H7 (cell line): ENCODE data around the gene EYA4. TPM values are rescaled to one million over a fixed set of nuclear protein-coding genes. Genes with fewer than 3 reads are reported as not detected.

Experiments
- DNase-seq: peaks from one replicate; pipeline ENCODE4 v3.0.0; 2012
- H3K27me3 ChIP-seq: 2 replicates; pipeline ENCODE4 v1.6.0; 2011; ENCODE audit warnings: mild to moderate bottlenecking, low read length; ENCODE audit not compliant: control insufficient read depth, insufficient read depth
- H3K36me3 ChIP-seq: replicated peaks from 2 replicates; pipeline ENCODE4 v1.5.1; 2011; ENCODE audit warnings: low read length; ENCODE audit not compliant: control insufficient read depth, insufficient read depth
- H3K4me3 ChIP-seq: 2 replicates; pipeline ENCODE4 v1.5.1; 2011; ENCODE audit warnings: low read depth, mild to moderate bottlenecking, control low read depth, low read length, moderate library complexity; ENCODE audit not compliant: insufficient read depth
- total RNA-seq: library from RNA; depleted of rRNA; stranded (reverse); fragments of >200 nt; shearing (Covaris generic); gene quantifications from 2 replicates; pipeline ENCODE4 v1.2.3, GENCODE V29; 2014

The EYA4 gene
- total RNA-seq, 1 experiment from 2014 or later = 0.10 TPM

GRCh38 chr6:133227344-133227743 is 13.8 kb upstream of the EYA4 start:
- no peak for DNase-seq
- Histone ChIP-seq H3K36me3 (no peaks in the 10 kb centered on the region), H3K4me3 (no peak overlapping the region)

GRCh38 chr6:133230052-133230451 is 11.1 kb upstream of the EYA4 start:
- DNase-seq = no peak
- Histone ChIP-seq H3K4me3 (no peak overlapping the region), H3K36me3 (no peaks in the 10 kb centered on the region), H3K27me3 (no peaks in the 10 kb centered on the region)

More at GRCh38 chr6:133227344-133227743, 13.8 kb upstream of the EYA4 start:
- no peaks in the 10 kb centered on the region for H3K27me3 ChIP-seq

- peaks cover 7% of the 10 kb centered on the region for H3K27me3 ChIP-seq
- no peak overlapping the region for H3K4me3 ChIP-seq
- DNase-seq = no peak
- no peaks in the 10 kb centered on the region for H3K36me3 ChIP-seq
These were observed 5.9 kb upstream of the EYA4 start for GRCh38 chr6:133235221-133235620.

GRCh38 chr6:133236932-133237331 is 4.2 kb upstream of the EYA4 start:
- peaks cover 22% of the 10 kb centered on the region for H3K27me3 ChIP-seq
- no peak for DNase-seq
- no peaks in the 10 kb centered on the region for H3K36me3 ChIP-seq
- no peak overlapping the region for H3K4me3 ChIP-seq

GRCh38 chr6:133240511-133241085 is 559 bp upstream of the EYA4 start:
- H3K4me3 ChIP-seq = peak overlapping the region; percentile 59
- peak; percentile 71 for DNase-seq
- H3K36me3 ChIP-seq = no peaks in the 10 kb centered on the region
- H3K27me3 ChIP-seq = peaks cover 58% of the 10 kb centered on the region

- peaks cover 60% of the 10 kb centered on the region for H3K27me3 ChIP-seq
- DNase-seq = peak; percentile 51
- H3K36me3 ChIP-seq = no peaks in the 10 kb centered on the region
- peak overlapping the region; percentile 59 for H3K4me3 ChIP-seq
These were observed 912 bp downstream of the EYA4 start for GRCh38 chr6:133241901-133242636.

- no peaks in the 10 kb centered on the region for H3K36me3 ChIP-seq
- DNase-seq = peak; percentile 26
- H3K27me3 ChIP-seq = peaks cover 60% of the 10 kb centered on the region
- peak overlapping the region; percentile 59 for H3K4me3 ChIP-seq
These were observed 1.8 kb downstream of the EYA4 start for GRCh38 chr6:133242637-133243585.

GRCh38 chr6:133243723-133244305 is 2.7 kb downstream of the EYA4 start:
- Histone ChIP-seq H3K27me3 (peaks cover 60% of the 10 kb centered on the region), H3K4me3 (no peak overlapping the region), H3K36me3 (no peaks in the 10 kb centered on the region)
- no peak for DNase-seq

- Histone ChIP-seq H3K27me3 (peaks cover 59% of the 10 kb centered on the region), H3K4me3 (no peak overlapping the region), H3K36me3 (no peaks in the 10 kb centered on the region)
- DNase-seq = no peak
These were observed 3.4 kb downstream of the EYA4 start for GRCh38 chr6:133244519-133244918.

GRCh38 chr6:133245007-133245406 is 3.9 kb downstream of the EYA4 start:
- Histone ChIP-seq H3K27me3 (peaks cover 55% of the 10 kb centered on the region), H3K4me3 (no peak overlapping the region)
- no peak for DNase-seq

GRCh38 chr6:133245422-133245903 is 4.3 kb downstream of the EYA4 start:
- no peak for DNase-seq
- Histone ChIP-seq H3K27me3 (peaks cover 51% of the 10 kb centered on the region), H3K36me3 (no peaks in the 10 kb centered on the region), H3K4me3 (no peak overlapping the region)

More at GRCh38 chr6:133245007-133245406, 3.9 kb downstream of the EYA4 start:
- no peaks in the 10 kb centered on the region for H3K36me3 ChIP-seq

- H3K36me3 ChIP-seq = no peaks in the 10 kb centered on the region
- no peak overlapping the region for H3K4me3 ChIP-seq
- H3K27me3 ChIP-seq = peaks cover 32% of the 10 kb centered on the region
- DNase-seq = no peak
These were observed 6.4 kb downstream of the EYA4 start for GRCh38 chr6:133247581-133247980.

- no peak for DNase-seq
- H3K27me3 ChIP-seq = peaks cover 23% of the 10 kb centered on the region
- H3K4me3 ChIP-seq = no peak overlapping the region
- no peaks in the 10 kb centered on the region for H3K36me3 ChIP-seq
These were observed 7.3 kb downstream of the EYA4 start for GRCh38 chr6:133248241-133249001.

GRCh38 chr6:133251688-133252087 is 10.5 kb downstream of the EYA4 start:
- no peak for DNase-seq
- Histone ChIP-seq H3K27me3 (no peaks in the 10 kb centered on the region), H3K4me3 (no peak overlapping the region), H3K36me3 (no peaks in the 10 kb centered on the region)
